ENCODE results near the gene DPP10.

DNA sequence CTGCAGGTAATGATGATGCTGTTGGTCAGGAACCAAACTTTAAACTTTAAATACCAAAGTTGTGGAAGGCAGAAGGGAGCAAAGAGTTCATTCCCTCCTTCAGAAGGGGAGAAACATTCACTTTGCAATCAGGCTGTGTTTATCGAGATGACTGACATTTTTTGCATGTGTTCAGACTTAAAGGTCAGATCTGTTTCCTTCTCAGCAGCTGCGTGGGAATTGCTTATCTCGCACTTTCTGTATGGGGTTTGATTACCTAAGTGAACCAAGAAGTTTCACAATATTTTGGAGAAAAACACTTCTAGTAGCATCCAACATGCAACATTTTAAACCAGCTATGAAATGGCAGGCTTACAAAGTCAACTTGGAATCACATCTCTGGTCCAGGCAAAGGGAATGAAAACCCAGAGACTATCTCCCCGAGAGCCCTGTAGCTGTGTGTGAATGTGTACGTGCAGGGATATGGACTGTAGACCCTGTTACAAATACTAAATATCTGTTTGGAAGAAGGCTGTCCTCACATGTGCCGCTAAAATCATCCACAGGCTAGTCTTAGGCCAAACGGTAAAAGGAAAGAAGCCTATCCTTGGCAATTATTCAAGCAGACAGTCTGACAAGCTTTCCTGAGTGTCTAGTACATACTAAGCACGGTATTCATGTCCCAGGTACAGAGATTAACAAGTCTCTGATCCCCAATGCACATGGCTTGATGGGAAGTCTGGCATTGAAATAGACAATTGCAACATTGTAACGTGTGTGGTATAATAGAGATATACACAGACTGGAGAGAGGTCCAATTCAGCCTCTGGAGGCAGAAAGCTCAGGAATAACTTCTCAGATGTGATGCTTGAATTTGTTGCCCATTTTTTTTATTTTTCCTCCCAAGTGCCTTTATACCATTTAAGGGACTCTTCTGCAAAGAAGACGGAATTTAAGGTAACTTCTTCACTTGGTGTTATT is 483.1 kb downstream of the DPP10 start:
- TF ChIP-seq, protein P1, sequence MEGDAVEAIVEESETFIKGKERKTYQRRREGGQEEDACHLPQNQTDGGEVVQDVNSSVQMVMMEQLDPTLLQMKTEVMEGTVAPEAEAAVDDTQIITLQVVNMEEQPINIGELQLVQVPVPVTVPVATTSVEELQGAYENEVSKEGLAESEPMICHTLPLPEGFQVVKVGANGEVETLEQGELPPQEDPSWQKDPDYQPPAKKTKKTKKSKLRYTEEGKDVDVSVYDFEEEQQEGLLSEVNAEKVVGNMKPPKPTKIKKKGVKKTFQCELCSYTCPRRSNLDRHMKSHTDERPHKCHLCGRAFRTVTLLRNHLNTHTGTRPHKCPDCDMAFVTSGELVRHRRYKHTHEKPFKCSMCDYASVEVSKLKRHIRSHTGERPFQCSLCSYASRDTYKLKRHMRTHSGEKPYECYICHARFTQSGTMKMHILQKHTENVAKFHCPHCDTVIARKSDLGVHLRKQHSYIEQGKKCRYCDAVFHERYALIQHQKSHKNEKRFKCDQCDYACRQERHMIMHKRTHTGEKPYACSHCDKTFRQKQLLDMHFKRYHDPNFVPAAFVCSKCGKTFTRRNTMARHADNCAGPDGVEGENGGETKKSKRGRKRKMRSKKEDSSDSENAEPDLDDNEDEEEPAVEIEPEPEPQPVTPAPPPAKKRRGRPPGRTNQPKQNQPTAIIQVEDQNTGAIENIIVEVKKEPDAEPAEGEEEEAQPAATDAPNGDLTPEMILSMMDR (IDR thresholded peaks at IDR 0.05; ENCODE audit: borderline replicate concordance, extremely low read depth, low read length, poor library complexity, severe bottlenecking), result no peak
- no peak for TF ChIP-seq EZH2 (IDR thresholded peaks at IDR 0.05; ENCODE audit: borderline replicate concordance, low read depth, low read length, severe bottlenecking)

Data from DND-41 (cell line).